HG02678 (cell line): ENCODE data around the gene MAP3K1.
"Not testable (repeated sequence)": the region's sequence is repeated elsewhere in the genome, so short reads cannot be mapped to it uniquely, and the experiment has no call there.

Source experiments
- ATAC-seq: cut with Tn5 transposase; IDR thresholded peaks from one replicate; pipeline ENCODE4 v1.9.1; 2021; ENCODE audit warnings: mild to moderate bottlenecking, moderate library complexity; ENCODE audit not compliant: unreplicated experiment

Gene MAP3K1

GRCh38 chr5:56814963-56815657 lies at the start of gene MAP3K1:
MAP3K1 (plus strand) TSS chr5:56815549; CDS start chr5:56815574, 25 bp downstream.
- ATAC-seq: peak; percentile 56

- no peak for ATAC-seq
Measured at GRCh38 chr5:56766926-56767325, 48.4 kb upstream of the MAP3K1 start.

- ATAC-seq: no peak
Measured at GRCh38 chr5:56769875-56770604, 45.3 kb upstream of the MAP3K1 start.

- ATAC-seq: no peak
Measured at GRCh38 chr5:56772767-56773166, 42.6 kb upstream of the MAP3K1 start.

GRCh38 chr5:56774957-56775356 lies 40.4 kb upstream of the MAP3K1 start:
- ATAC-seq: no peak

- not testable (repeated sequence) for ATAC-seq
Measured at GRCh38 chr5:56776212-56776846, 39.0 kb upstream of the MAP3K1 start.

- ATAC-seq: no peak
Measured at GRCh38 chr5:56783261-56783660, 32.1 kb upstream of the MAP3K1 start.

GRCh38 chr5:56786346-56786745 lies 29.0 kb upstream of the MAP3K1 start:
- ATAC-seq: no peak

GRCh38 chr5:56791396-56791795 lies 24.0 kb upstream of the MAP3K1 start:
- peak; percentile 71 for ATAC-seq

- no peak for ATAC-seq
Measured at GRCh38 chr5:56798521-56798920, 16.8 kb upstream of the MAP3K1 start.

GRCh38 chr5:56800186-56800585 lies 15.2 kb upstream of the MAP3K1 start:
- ATAC-seq: no peak

GRCh38 chr5:56801256-56801655 lies 14.1 kb upstream of the MAP3K1 start:
- ATAC-seq: no peak

- no peak for ATAC-seq
Measured at GRCh38 chr5:56802205-56802604, 13.1 kb upstream of the MAP3K1 start.

- no peak for ATAC-seq
Measured at GRCh38 chr5:56803025-56803424, 12.3 kb upstream of the MAP3K1 start.

GRCh38 chr5:56803894-56804293 lies 11.5 kb upstream of the MAP3K1 start:
- ATAC-seq: no peak

- ATAC-seq: no peak
Measured at GRCh38 chr5:56807679-56808078, 7.7 kb upstream of the MAP3K1 start.

- no peak for ATAC-seq
Measured at GRCh38 chr5:56808211-56808610, 7.1 kb upstream of the MAP3K1 start.

- no peak for ATAC-seq
Measured at GRCh38 chr5:56810826-56811225, 4.5 kb upstream of the MAP3K1 start.

- no peak for ATAC-seq
Measured at GRCh38 chr5:56812110-56812509, 3.2 kb upstream of the MAP3K1 start.

- ATAC-seq: no peak
Measured at GRCh38 chr5:56813302-56813701, 2.0 kb upstream of the MAP3K1 start.

GRCh38 chr5:56814361-56814962 lies 887 bp upstream of the MAP3K1 start:
- no peak for ATAC-seq
